Stromal cell of bone marrow (primary cell): ENCODE measurements around the gene DIS3L2.

ENCODE experiments used
- DNase-seq: peaks from one replicate; pipeline ENCODE4 v3.0.0-alpha.2; 2012; ENCODE audit warnings: low read depth

Gene DIS3L2

GRCh38 chr2:231955758-231956472 lies 5.6 kb upstream of the DIS3L2 start:
- no peak for DNase-seq

GRCh38 chr2:231957913-231958763 lies 3.4 kb upstream of the DIS3L2 start:
- DNase-seq, result no peak

- no peak for DNase-seq
Measured at GRCh38 chr2:231960810-231961348, 634 bp upstream of the DIS3L2 start.

GRCh38 chr2:231965102-231965501 lies 3.6 kb downstream of the DIS3L2 start:
- no peak for DNase-seq

- no peak for DNase-seq
Measured at GRCh38 chr2:231966886-231967285, 5.4 kb downstream of the DIS3L2 start.

- no peak for DNase-seq
Measured at GRCh38 chr2:231968820-231969219, 7.3 kb downstream of the DIS3L2 start.

- no peak for DNase-seq
Measured at GRCh38 chr2:231970461-231970860, 8.9 kb downstream of the DIS3L2 start.

- no peak for DNase-seq
Measured at GRCh38 chr2:231975001-231975400, 13.5 kb downstream of the DIS3L2 start.

- no peak for DNase-seq
Measured at GRCh38 chr2:231977430-231977829, 15.9 kb downstream of the DIS3L2 start.

- no peak for DNase-seq
Measured at GRCh38 chr2:231984992-231985391, 23.5 kb downstream of the DIS3L2 start.

GRCh38 chr2:231985823-231986261 lies 24.3 kb downstream of the DIS3L2 start:
- no peak for DNase-seq

GRCh38 chr2:231987124-231987727 lies 25.7 kb downstream of the DIS3L2 start:
- DNase-seq, result no peak

- no peak for DNase-seq
Measured at GRCh38 chr2:231988179-231988866, 26.8 kb downstream of the DIS3L2 start.

GRCh38 chr2:231991664-231992063 lies 30.2 kb downstream of the DIS3L2 start:
- DNase-seq, result no peak

- DNase-seq, result no peak
Measured at GRCh38 chr2:231992888-231993287, 31.4 kb downstream of the DIS3L2 start.

- DNase-seq, result no peak
Measured at GRCh38 chr2:231996797-231997540, 35.5 kb downstream of the DIS3L2 start.

GRCh38 chr2:231998046-231998445 lies 36.5 kb downstream of the DIS3L2 start:
- no peak for DNase-seq

- no peak for DNase-seq
Measured at GRCh38 chr2:232000439-232000838, 38.9 kb downstream of the DIS3L2 start.

- no peak for DNase-seq
Measured at GRCh38 chr2:232001073-232001472, 39.6 kb downstream of the DIS3L2 start.

GRCh38 chr2:232006253-232006652 lies 44.7 kb downstream of the DIS3L2 start:
- no peak for DNase-seq

- DNase-seq, result no peak
Measured at GRCh38 chr2:232008907-232009638, 47.6 kb downstream of the DIS3L2 start.
